K562 (cell line): Measurements from ENCODE around the gene BSDC1. TPM values are rescaled to one million over a fixed set of nuclear protein-coding genes. Genes with fewer than 3 reads are reported as not detected.

Experiments
- ATAC-seq: fragments of 200-7000 bp; cut with Tn5 transposase; 3 replicates; pipeline ENCODE4 v1.9.1; 2020; ENCODE audit warnings: moderate library complexity
- BruUV-seq: library from RNA; stranded (reverse); fragments of 400-500 nt; replicated peaks from 2 replicates; lab custom pipeline; 2021; lab: Mats Ljungman, UMichigan
- CTCF ChIA-PET: fragments of 300-600 bp; formaldehyde crosslinking; extraction: SDS; loops from one replicate; lab custom pipeline; 2021; ENCODE audit warnings: low intra/inter-chr PET ratio; lab: Yijun Ruan, JAX
- POLR2A ChIA-PET: fragments of 300-600, 350-650 bp; sonication (Branson Sonifier 250); formaldehyde crosslinking; extraction: SDS; loops from one replicate; lab custom pipeline; 2021; ENCODE audit warnings: antibody characterized with exemption, inconsistent platforms; lab: Yijun Ruan, JAX
- DNase-seq, 4 experiments: peaks; one replicate each; pipeline versions ENCODE4 v3.0.0 to v3.0.0-alpha.2; 2011 to 2018; ENCODE audit warnings: low spot score in 3 of 4, mixed read lengths in 3 of 4; ENCODE audit errors: extremely low read depth in 1 of 4
- FAIRE-seq: peaks from 2 replicates; lab custom pipeline; 2011; peaks lifted over from hg19 to GRCh38; lab: Jason Lieb, UNC
- H2AFZ ChIP-seq: 2 replicates; pipeline ENCODE4 v1.6.0; 2011; ENCODE audit warnings: low read depth, low read length, control low read depth, inconsistent platforms
- H3K27ac ChIP-seq: fragments of 200-600 bp; 3 replicates; pipeline ENCODE4 v1.8.0; 2011; ENCODE audit warnings: low read depth, mild to moderate bottlenecking, control low read depth, inconsistent platforms, low read length, moderate library complexity, mixed read lengths; ENCODE audit errors: extremely low read depth
- H3K27me3 ChIP-seq, 2 experiments: fragments of 300-600 bp in 1 of 2; 2 replicates in 1 of 2; 3 replicates in 1 of 2; pipeline versions ENCODE4 v1.6.0 to v1.8.0; 2011; ENCODE audit warnings: inconsistent platforms in 2 of 2, low read length in 2 of 2, mild to moderate bottlenecking in 1 of 2, mixed read lengths in 1 of 2, moderate library complexity in 1 of 2; ENCODE audit not compliant: control insufficient read depth in 2 of 2, insufficient read depth in 2 of 2
- H3K36me3 ChIP-seq: fragments of 300-600 bp; 3 replicates; pipeline ENCODE4 v1.8.0; 2011; ENCODE audit warnings: mild to moderate bottlenecking, low read length, inconsistent platforms; ENCODE audit not compliant: control insufficient read depth, insufficient read depth
- H3K4me1 ChIP-seq, 2 experiments: fragments of 200-600 bp in 1 of 2; replicated peaks in 1 of 2; 2 replicates in 1 of 2; 3 replicates in 1 of 2; pipeline versions ENCODE4 v1.5.1 to v1.8.0; 2011; ENCODE audit warnings: inconsistent platforms in 2 of 2, low read length in 2 of 2, mild to moderate bottlenecking in 1 of 2, mixed read lengths in 1 of 2, moderate library complexity in 1 of 2; ENCODE audit not compliant: control insufficient read depth in 2 of 2, insufficient read depth in 2 of 2
- H3K4me2 ChIP-seq: 2 replicates; pipeline ENCODE4 v1.6.1; 2011; ENCODE audit warnings: low read length, control low read depth, inconsistent platforms, mixed read lengths; ENCODE audit not compliant: insufficient read depth
- H3K4me3 ChIP-seq: fragments of 200-600 bp; sonication (generic), shearing (Covaris generic); 2 replicates; pipeline ENCODE4 v1.5.1; 2016; ENCODE audit warnings: control low read depth, inconsistent platforms
- H3K79me2 ChIP-seq: fragments of 200-600 bp; 3 replicates; pipeline ENCODE4 v1.8.0; 2011; ENCODE audit warnings: low read length, inconsistent platforms; ENCODE audit not compliant: control insufficient read depth, insufficient read depth
- H3K9ac ChIP-seq, 2 experiments: 2 replicates each; pipeline versions ENCODE4 v1.6.0 to v1.6.1; 2011; ENCODE audit warnings: low read depth in 2 of 2, low read length in 2 of 2, control low read depth in 1 of 2, inconsistent platforms in 1 of 2, mild to moderate bottlenecking in 1 of 2, mixed read lengths in 1 of 2; ENCODE audit not compliant: insufficient read depth in 1 of 2
- H3K9me1 ChIP-seq: one replicate; pipeline ENCODE4 v1.6.0; 2011; ENCODE audit warnings: inconsistent platforms, mild to moderate bottlenecking, low read length, moderate library complexity; ENCODE audit not compliant: control insufficient read depth, insufficient read depth
- H3K9me3 ChIP-seq: replicated peaks from 2 replicates; pipeline ENCODE4 v1.5.1; 2011; ENCODE audit warnings: low read depth, low read length, inconsistent platforms; ENCODE audit not compliant: control insufficient read depth, insufficient read depth
- H4K20me1 ChIP-seq: replicated peaks from 2 replicates; pipeline ENCODE4 v1.6.1; 2011; ENCODE audit warnings: low read length, inconsistent platforms, mixed read lengths; ENCODE audit not compliant: control insufficient read depth, insufficient read depth
- ARHGAP35 ChIP-seq: fragments of 450-650 bp; IDR thresholded peaks from 2 replicates; pipeline ENCODE4 v1.6.1; 2018; ENCODE audit not compliant: partially characterized antibody
- FOXK2 ChIP-seq, 2 experiments: fragments of 450-650 bp; IDR thresholded peaks in 1 of 2; conservative IDR thresholded peaks in 1 of 2; 2 replicates each; pipeline ENCODE4 v1.6.1; 2016; ENCODE audit warnings: low read depth in 2 of 2, mild to moderate bottlenecking in 1 of 2
- FOXP4 ChIP-seq: sonication (generic); formaldehyde crosslinking; IDR thresholded peaks from 2 replicates; pipeline ENCODE4 v1.8.0; 2022; ENCODE audit warnings: mild to moderate bottlenecking, missing genetic modification reagents, borderline replicate concordance
- NR2C2 ChIP-seq, 2 experiments: fragments of 200-800 bp in 1 of 2; sonication (Bioruptor generic) in 1 of 2; sonication (generic) in 1 of 2; formaldehyde crosslinking in 1 of 2; IDR thresholded peaks; 2 replicates each; pipeline versions ENCODE4 v1.6.1 to v1.8.0; 2016 to 2022; ENCODE audit warnings: mild to moderate bottlenecking in 1 of 2, missing compliant biosample characterization in 1 of 2, missing genetic modification characterization in 1 of 2, missing genetic modification reagents in 1 of 2
- PRPF4 ChIP-seq: fragments of 200-400 bp; formaldehyde crosslinking; IDR thresholded peaks from one replicate; pipeline ENCODE4 v1.6.1; 2017; ENCODE audit warnings: low read length, low read depth, mild to moderate bottlenecking; ENCODE audit not compliant: insufficient read depth, poor library complexity, severe bottlenecking
- ZNF436 ChIP-seq: fragments of 250-450, 450-650 bp; sonication (Bioruptor Pico); formaldehyde crosslinking; IDR thresholded peaks from 2 replicates; pipeline ENCODE4 v1.7.0; 2020; ENCODE audit warnings: mild to moderate bottlenecking
- ZNF75A ChIP-seq: fragments of 450-650 bp; formaldehyde crosslinking; IDR thresholded peaks from 2 replicates; pipeline ENCODE4 v1.4.0; 2020; ENCODE audit warnings: mild to moderate bottlenecking
- WGBS: fragments of 100-300 bp; shearing (Covaris generic); methylation state at CpG from one replicate; pipeline ENCODE4 v1.1.6; 2016; ENCODE audit warnings: low coverage, mixed read lengths; ENCODE audit not compliant: insufficient coverage; ENCODE audit errors: missing lambda C conversion rate; 5-methylcytosine and 5-hydroxymethylcytosine counted together
- in situ Hi-C: fragments of 300-500 bp; cut with MboI; formaldehyde crosslinking; loops from 4 replicates; pipeline ENCODE4 v1.15.0; 2018; ENCODE audit warnings: inconsistent platforms, mixed read lengths
- intact Hi-C: fragments of 100-400 bp; cut with micrococcal nuclease; formaldehyde crosslinking; loops from 2 replicates; pipeline ENCODE4 v1.14.2; 2022
- polyA plus RNA-seq, 8 experiments: library from polyadenylated mRNA; depleted of rRNA in 4 of 8; stranded (reverse) in 5 of 8; unstranded in 3 of 8; fragments of >200 nt; fragmentation: Nextera tagmentation in 2 of 8; fragmentation: Illumina TruSeq in 1 of 8; extraction: Ambion mirVana in 2 of 8; extraction: Trizol in 1 of 8; gene quantifications; 2 replicates each; pipeline versions ENCODE4 v1.2.1 to v1.2.3, GENCODE V29; 2011 to 2014; ENCODE audit warnings: inconsistent platforms in 1 of 8, missing spikeins in 1 of 8
- total RNA-seq, 7 experiments: library from RNA; depleted of rRNA in 6 of 7; stranded (reverse); fragments of >200 nt in 6 of 7; fragmentation: Illumina TruSeq in 2 of 7; extraction: Trizol in 2 of 7; gene quantifications; 2 replicates each; pipeline versions ENCODE4 v1.2.1 to v1.2.3, GENCODE V29; 2011 to 2021; ENCODE audit warnings: low replicate concordance in 1 of 7
- TF ChIP-seq, protein P1 (sequence below): fragments of 250-450 bp; sonication (Bioruptor Pico); IDR thresholded peaks from 2 replicates; pipeline ENCODE4 v1.9.0; 2021; ENCODE audit warnings: mild to moderate bottlenecking, inconsistent platforms
- TF ChIP-seq, protein P2 (sequence below): fragments of 450-650 bp; formaldehyde crosslinking; conservative IDR thresholded peaks from 2 replicates; pipeline ENCODE4 v1.4.0; 2022; ENCODE audit warnings: mild to moderate bottlenecking, missing genetic modification characterization
- TF ChIP-seq, protein P3 (sequence below), 2 experiments: IDR thresholded peaks in 1 of 2; conservative IDR thresholded peaks in 1 of 2; 2 replicates each; pipeline ENCODE4 v1.6.1; 2016; ENCODE audit warnings: low read depth in 2 of 2, mild to moderate bottlenecking in 1 of 2, missing compliant biosample characterization in 1 of 2, missing genetic modification characterization in 1 of 2, moderate library complexity in 1 of 2

The BSDC1 gene
- total and polyA plus RNA-seq, 9 of the 15 experiments (the other 6 are each of a cell fraction or from before 2014, with no cell fraction given) = 10.2 to 96.8 (median 73.1) TPM

GRCh38 chr1:32393136-32393535, 1.1 kb downstream of the BSDC1 start:
- FAIRE-seq = no peak
- POLR2A ChIA-PET = interaction anchor here (0.5 to 7.0 kb wide), 6 partner anchors 8 to 403 kb away, joined by 3 to 47 read pairs (median 6); partner anchors contain the start of genes HDAC1 and MARCKSL1
- Histone ChIP-seq H2AFZ (no peak overlapping the region), H3K27ac (peak overlapping the region; percentile 95), H3K79me2 (peaks cover 67% of the 10 kb centered on the region), H3K9me3 (no peaks in the 10 kb centered on the region; the same call in 1 of the 2 replicates), H3K36me3 (peaks cover 44% of the 10 kb centered on the region), H4K20me1 (peaks cover 8% of the 10 kb centered on the region; the same call in 1 of the 2 replicates), H3K9ac (peak overlapping the region; percentile 94 to 99), H3K4me2 (peak overlapping the region; percentile 93), H3K4me1 (peaks cover 49 to 54% of the 10 kb centered on the region in 2 experiments), H3K27me3 (no peaks in the 10 kb centered on the region), H3K4me3 (peak overlapping the region; percentile 68), H3K9me1 (peaks cover 11% of the 10 kb centered on the region)
- CTCF ChIA-PET = no interaction called here
- no TSS peak for BruUV-seq
- intact Hi-C loops (loop anchor here (2.0 to 5.0 kb wide), 3 partner anchors 42 to 424 kb away; partner anchors contain the start of genes MARCKSL1, S100PBP and YARS1), in situ Hi-C loops (no loop called here)
- DNase-seq = peak in 1 of 4 experiments; percentile 40
- no peak for ATAC-seq
- 7% methylated on average over 1 of the region's 1 CpG for WGBS
- no peak for TF ChIP-seq FOXK2 (conservative IDR thresholded peaks at IDR 0.05 in 1 of 2, IDR thresholded peaks at IDR 0.05 in 1 of 2; ENCODE audit: low read depth in 2 of 2)
- TF ChIP-seq PRPF4 = no peak
- TF ChIP-seq, protein P1, sequence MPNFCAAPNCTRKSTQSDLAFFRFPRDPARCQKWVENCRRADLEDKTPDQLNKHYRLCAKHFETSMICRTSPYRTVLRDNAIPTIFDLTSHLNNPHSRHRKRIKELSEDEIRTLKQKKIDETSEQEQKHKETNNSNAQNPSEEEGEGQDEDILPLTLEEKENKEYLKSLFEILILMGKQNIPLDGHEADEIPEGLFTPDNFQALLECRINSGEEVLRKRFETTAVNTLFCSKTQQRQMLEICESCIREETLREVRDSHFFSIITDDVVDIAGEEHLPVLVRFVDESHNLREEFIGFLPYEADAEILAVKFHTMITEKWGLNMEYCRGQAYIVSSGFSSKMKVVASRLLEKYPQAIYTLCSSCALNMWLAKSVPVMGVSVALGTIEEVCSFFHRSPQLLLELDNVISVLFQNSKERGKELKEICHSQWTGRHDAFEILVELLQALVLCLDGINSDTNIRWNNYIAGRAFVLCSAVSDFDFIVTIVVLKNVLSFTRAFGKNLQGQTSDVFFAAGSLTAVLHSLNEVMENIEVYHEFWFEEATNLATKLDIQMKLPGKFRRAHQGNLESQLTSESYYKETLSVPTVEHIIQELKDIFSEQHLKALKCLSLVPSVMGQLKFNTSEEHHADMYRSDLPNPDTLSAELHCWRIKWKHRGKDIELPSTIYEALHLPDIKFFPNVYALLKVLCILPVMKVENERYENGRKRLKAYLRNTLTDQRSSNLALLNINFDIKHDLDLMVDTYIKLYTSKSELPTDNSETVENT (CRISPR knock-in tag) = no peak
- TF ChIP-seq, protein P2, sequence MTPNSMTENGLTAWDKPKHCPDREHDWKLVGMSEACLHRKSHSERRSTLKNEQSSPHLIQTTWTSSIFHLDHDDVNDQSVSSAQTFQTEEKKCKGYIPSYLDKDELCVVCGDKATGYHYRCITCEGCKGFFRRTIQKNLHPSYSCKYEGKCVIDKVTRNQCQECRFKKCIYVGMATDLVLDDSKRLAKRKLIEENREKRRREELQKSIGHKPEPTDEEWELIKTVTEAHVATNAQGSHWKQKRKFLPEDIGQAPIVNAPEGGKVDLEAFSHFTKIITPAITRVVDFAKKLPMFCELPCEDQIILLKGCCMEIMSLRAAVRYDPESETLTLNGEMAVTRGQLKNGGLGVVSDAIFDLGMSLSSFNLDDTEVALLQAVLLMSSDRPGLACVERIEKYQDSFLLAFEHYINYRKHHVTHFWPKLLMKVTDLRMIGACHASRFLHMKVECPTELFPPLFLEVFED (CRISPR knock-in tag) = no peak
- 0 out of 2 replicates have a peak, but pooled peaks have one; percentile 33 for TF ChIP-seq ZNF75A (CRISPR knock-in tag)
- TF ChIP-seq ZNF436 = peak; percentile 30; the same call in 1 of the 2 replicates
- TF ChIP-seq, protein P3, sequence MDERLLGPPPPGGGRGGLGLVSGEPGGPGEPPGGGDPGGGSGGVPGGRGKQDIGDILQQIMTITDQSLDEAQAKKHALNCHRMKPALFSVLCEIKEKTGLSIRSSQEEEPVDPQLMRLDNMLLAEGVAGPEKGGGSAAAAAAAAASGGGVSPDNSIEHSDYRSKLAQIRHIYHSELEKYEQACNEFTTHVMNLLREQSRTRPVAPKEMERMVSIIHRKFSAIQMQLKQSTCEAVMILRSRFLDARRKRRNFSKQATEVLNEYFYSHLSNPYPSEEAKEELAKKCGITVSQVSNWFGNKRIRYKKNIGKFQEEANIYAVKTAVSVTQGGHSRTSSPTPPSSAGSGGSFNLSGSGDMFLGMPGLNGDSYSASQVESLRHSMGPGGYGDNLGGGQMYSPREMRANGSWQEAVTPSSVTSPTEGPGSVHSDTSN (CRISPR knock-in tag; IDR thresholded peaks at IDR 0.05; ENCODE audit: low read depth) = no peak
- TF ChIP-seq, protein P3 (tag; conservative IDR thresholded peaks at IDR 0.05; ENCODE audit: low read depth) = no peak
- peak; percentile 37; the same call in 1 of the 2 replicates for TF ChIP-seq NR2C2 (CRISPR knock-in tag; IDR thresholded peaks at IDR 0.05)
- no peak for TF ChIP-seq NR2C2 (tag; IDR thresholded peaks at IDR 0.05)
- TF ChIP-seq ARHGAP35 = no peak
- no peak for TF ChIP-seq FOXP4 (CRISPR knock-in tag)
